Karpas-422 (cell line): ENCODE results near the gene SCT. TPM values are rescaled to one million over a fixed set of nuclear protein-coding genes. Genes with fewer than 3 reads are reported as not detected.

Experiments
- DNase-seq: peaks from one replicate; pipeline ENCODE4 v3.0.0-alpha.2; 2015
- H2AFZ ChIP-seq: fragments of 200-600 bp; sonication (generic); 2 replicates; pipeline ENCODE4 v1.6.1; 2014; ENCODE audit warnings: antibody characterized with exemption, low read length, mixed read lengths
- H3K27ac ChIP-seq: fragments of 200-600 bp; sonication (generic); 2 replicates; pipeline ENCODE4 v1.5.1; 2014; ENCODE audit warnings: mild to moderate bottlenecking, low read length, moderate library complexity
- H3K27me3 ChIP-seq: fragments of 200-600 bp; sonication (generic); 2 replicates; pipeline ENCODE4 v1.6.1; 2014; ENCODE audit warnings: low read length, mixed read lengths
- H3K36me3 ChIP-seq: fragments of 200-600 bp; sonication (generic); 2 replicates; pipeline ENCODE4 v1.6.1; 2014; ENCODE audit warnings: low read length, mixed read lengths; ENCODE audit not compliant: insufficient read depth
- H3K4me1 ChIP-seq: fragments of 200-600 bp; sonication (generic); 2 replicates; pipeline ENCODE4 v1.6.1; 2014; ENCODE audit warnings: mild to moderate bottlenecking, low read length, mixed read lengths
- H3K4me2 ChIP-seq: fragments of 200-600 bp; sonication (generic); 2 replicates; pipeline ENCODE4 v1.6.1; 2014; ENCODE audit warnings: low read length, low read depth, mild to moderate bottlenecking; ENCODE audit not compliant: poor library complexity, severe bottlenecking
- H3K4me3 ChIP-seq: fragments of 200-600 bp; sonication (generic); 2 replicates; pipeline ENCODE4 v1.5.1; 2014; ENCODE audit warnings: mild to moderate bottlenecking, antibody characterized with exemption, low read length, mixed read lengths
- H3K79me2 ChIP-seq: fragments of 200-600 bp; sonication (generic); 2 replicates; pipeline ENCODE4 v1.6.1; 2014; ENCODE audit warnings: mild to moderate bottlenecking, low read length, mixed read lengths
- H3K9ac ChIP-seq: fragments of 200-600 bp; sonication (generic); 2 replicates; pipeline ENCODE4 v1.6.0; 2014; ENCODE audit warnings: low read length
- H3K9me2 ChIP-seq: fragments of 200-600 bp; sonication (generic), shearing (Covaris generic); replicated peaks from 2 replicates; pipeline ENCODE4 v1.6.0; 2014; ENCODE audit warnings: mild to moderate bottlenecking, low read length, moderate library complexity; ENCODE audit not compliant: insufficient read depth
- H3K9me3 ChIP-seq: fragments of 300-700, 200-600 bp; sonication (generic); 2 replicates; pipeline ENCODE4 v1.6.1; 2014; ENCODE audit warnings: low read length, mixed read lengths
- H4K20me1 ChIP-seq: fragments of 200-600 bp; sonication (generic); 2 replicates; pipeline ENCODE4 v1.6.1; 2014; ENCODE audit warnings: mild to moderate bottlenecking, antibody characterized with exemption, low read length, low read depth; ENCODE audit not compliant: insufficient read depth
- total RNA-seq: library from RNA; depleted of rRNA; stranded (reverse); fragments of >200 nt; shearing (Covaris generic); gene quantifications from 2 replicates; pipeline ENCODE4 v1.2.3, GENCODE V29; 2014; ENCODE audit warnings: low replicate concordance

Gene SCT
- total RNA-seq, 1 experiment from 2014 or later, result not detected

- H2AFZ ChIP-seq, result no peak overlapping the region
- 0 out of 2 replicates have a peak, but pooled peaks cover 5% of the 10 kb centered on the region for H3K79me2 ChIP-seq
- H3K36me3 ChIP-seq, result peaks cover 18% of the 10 kb centered on the region; the same call in 1 of the 2 replicates
- H3K9me2 ChIP-seq, result no peaks in the 10 kb centered on the region
- no peaks in the 10 kb centered on the region for H3K9me3 ChIP-seq
- no peak overlapping the region for H3K27ac ChIP-seq
- H4K20me1 ChIP-seq, result peaks cover 15% of the 10 kb centered on the region; the same call in 1 of the 2 replicates
- H3K9ac ChIP-seq, result no peak overlapping the region
- no peak overlapping the region for H3K4me3 ChIP-seq
- H3K4me2 ChIP-seq, result no peak overlapping the region
- H3K4me1 ChIP-seq, result no peaks in the 10 kb centered on the region
- no peaks in the 10 kb centered on the region for H3K27me3 ChIP-seq
- no peak for DNase-seq
Observed at GRCh38 chr11:595400-595799, 31.6 kb downstream of the SCT start.

GRCh38 chr11:593347-593746 is 33.6 kb downstream of the SCT start:
- no peak for DNase-seq
- Histone ChIP-seq H3K4me2 (no peak overlapping the region), H3K79me2 (0 out of 2 replicates have a peak, but pooled peaks cover 16% of the 10 kb centered on the region), H3K9ac (no peak overlapping the region), H4K20me1 (peaks cover 25% of the 10 kb centered on the region; the same call in 1 of the 2 replicates), H3K4me1 (no peaks in the 10 kb centered on the region), H3K27me3 (no peaks in the 10 kb centered on the region), H3K27ac (no peak overlapping the region), H3K4me3 (no peak overlapping the region), H2AFZ (no peak overlapping the region), H3K9me2 (no peaks in the 10 kb centered on the region), H3K9me3 (no peaks in the 10 kb centered on the region), H3K36me3 (peaks cover 12% of the 10 kb centered on the region; the same call in 1 of the 2 replicates)

- peaks cover 25% of the 10 kb centered on the region; the same call in 1 of the 2 replicates for H4K20me1 ChIP-seq
- peaks cover 15% of the 10 kb centered on the region; the same call in 1 of the 2 replicates for H3K36me3 ChIP-seq
- no peak overlapping the region for H3K9ac ChIP-seq
- no peaks in the 10 kb centered on the region for H3K27me3 ChIP-seq
- H3K4me1 ChIP-seq, result no peaks in the 10 kb centered on the region
- H3K4me2 ChIP-seq, result no peak overlapping the region
- DNase-seq, result no peak
- H3K9me2 ChIP-seq, result no peaks in the 10 kb centered on the region
- H2AFZ ChIP-seq, result no peak overlapping the region
- no peaks in the 10 kb centered on the region for H3K9me3 ChIP-seq
- 0 out of 2 replicates have a peak, but pooled peaks cover 16% of the 10 kb centered on the region for H3K79me2 ChIP-seq
- H3K27ac ChIP-seq, result no peak overlapping the region
- H3K4me3 ChIP-seq, result no peak overlapping the region
Observed at GRCh38 chr11:592918-593317, 34.1 kb downstream of the SCT start.

- H4K20me1 ChIP-seq, result peaks cover 25% of the 10 kb centered on the region; the same call in 1 of the 2 replicates
- H3K79me2 ChIP-seq, result 0 out of 2 replicates have a peak, but pooled peaks cover 16% of the 10 kb centered on the region
Observed at GRCh38 chr11:592501-592900, 34.5 kb downstream of the SCT start.

GRCh38 chr11:590997-591396 is 36.0 kb downstream of the SCT start:
- Histone ChIP-seq H3K4me2 (no peak overlapping the region), H2AFZ (no peak overlapping the region), H4K20me1 (peaks cover 17% of the 10 kb centered on the region; the same call in 1 of the 2 replicates), H3K9me3 (no peaks in the 10 kb centered on the region), H3K4me3 (no peak overlapping the region), H3K27ac (no peak overlapping the region), H3K9ac (no peak overlapping the region), H3K9me2 (no peaks in the 10 kb centered on the region), H3K36me3 (peaks cover 15% of the 10 kb centered on the region; the same call in 1 of the 2 replicates), H3K27me3 (no peaks in the 10 kb centered on the region), H3K79me2 (0 out of 2 replicates have a peak, but pooled peaks cover 16% of the 10 kb centered on the region), H3K4me1 (no peaks in the 10 kb centered on the region)
- no peak for DNase-seq

More at GRCh38 chr11:592501-592900, 34.5 kb downstream of the SCT start:
- H3K4me3 ChIP-seq, result no peak overlapping the region
- no peaks in the 10 kb centered on the region for H3K9me3 ChIP-seq
- H2AFZ ChIP-seq, result no peak overlapping the region
- no peak for DNase-seq
- no peaks in the 10 kb centered on the region for H3K9me2 ChIP-seq
- no peak overlapping the region for H3K4me2 ChIP-seq
- H3K27me3 ChIP-seq, result no peaks in the 10 kb centered on the region
- H3K36me3 ChIP-seq, result peaks cover 15% of the 10 kb centered on the region; the same call in 1 of the 2 replicates
- H3K9ac ChIP-seq, result no peak overlapping the region
- no peak overlapping the region for H3K27ac ChIP-seq
- H3K4me1 ChIP-seq, result no peaks in the 10 kb centered on the region

- H3K9me2 ChIP-seq, result no peaks in the 10 kb centered on the region
- H3K9ac ChIP-seq, result no peak overlapping the region
- no peaks in the 10 kb centered on the region for H3K27me3 ChIP-seq
- H4K20me1 ChIP-seq, result peaks cover 11% of the 10 kb centered on the region; the same call in 1 of the 2 replicates
- no peak overlapping the region for H3K4me2 ChIP-seq
- H3K4me1 ChIP-seq, result no peaks in the 10 kb centered on the region
- 0 out of 2 replicates have a peak, but pooled peaks cover 16% of the 10 kb centered on the region for H3K79me2 ChIP-seq
- no peak overlapping the region for H3K4me3 ChIP-seq
- DNase-seq, result no peak
- no peaks in the 10 kb centered on the region for H3K9me3 ChIP-seq
- H3K36me3 ChIP-seq, result peaks cover 15% of the 10 kb centered on the region; the same call in 1 of the 2 replicates
- no peak overlapping the region for H2AFZ ChIP-seq
- no peak overlapping the region for H3K27ac ChIP-seq
Observed at GRCh38 chr11:589798-590197, 37.2 kb downstream of the SCT start.

GRCh38 chr11:587978-588380 is 39.0 kb downstream of the SCT start:
- Histone ChIP-seq H3K9ac (no peak overlapping the region), H3K4me2 (no peak overlapping the region), H3K9me3 (no peaks in the 10 kb centered on the region), H3K27ac (no peak overlapping the region), H3K27me3 (no peaks in the 10 kb centered on the region), H3K9me2 (no peaks in the 10 kb centered on the region), H3K4me3 (no peak overlapping the region), H3K36me3 (peaks cover 22% of the 10 kb centered on the region), H3K79me2 (peaks cover 26% of the 10 kb centered on the region), H4K20me1 (peaks cover 11% of the 10 kb centered on the region; the same call in 1 of the 2 replicates), H3K4me1 (no peaks in the 10 kb centered on the region), H2AFZ (no peak overlapping the region)
- no peak for DNase-seq

GRCh38 chr11:587546-587945 is 39.4 kb downstream of the SCT start:
- H3K4me2 ChIP-seq, result no peak overlapping the region
- H3K27ac ChIP-seq, result no peak overlapping the region
- no peak overlapping the region for H3K9ac ChIP-seq
- H3K36me3 ChIP-seq, result peaks cover 17% of the 10 kb centered on the region
- peaks cover 24% of the 10 kb centered on the region for H3K79me2 ChIP-seq
- H3K4me1 ChIP-seq, result no peaks in the 10 kb centered on the region
- H3K27me3 ChIP-seq, result no peaks in the 10 kb centered on the region
- H3K9me2 ChIP-seq, result no peaks in the 10 kb centered on the region
- peaks cover 11% of the 10 kb centered on the region; the same call in 1 of the 2 replicates for H4K20me1 ChIP-seq
- DNase-seq, result no peak
- no peaks in the 10 kb centered on the region for H3K9me3 ChIP-seq
- H2AFZ ChIP-seq, result no peak overlapping the region
- H3K4me3 ChIP-seq, result no peak overlapping the region
